ENCODE data around the gene STH.
"Not testable (repeated sequence)": the region's sequence is repeated elsewhere in the genome, so short reads cannot be mapped to it uniquely, and the experiment has no call there.

STH gene, protein sequence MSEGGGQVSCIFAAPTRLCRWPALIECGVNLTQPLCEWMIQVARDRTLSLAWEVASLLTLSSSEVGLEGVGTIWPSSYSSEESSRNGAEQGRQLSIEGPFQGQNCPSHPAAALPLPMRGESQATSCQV

DNA sequence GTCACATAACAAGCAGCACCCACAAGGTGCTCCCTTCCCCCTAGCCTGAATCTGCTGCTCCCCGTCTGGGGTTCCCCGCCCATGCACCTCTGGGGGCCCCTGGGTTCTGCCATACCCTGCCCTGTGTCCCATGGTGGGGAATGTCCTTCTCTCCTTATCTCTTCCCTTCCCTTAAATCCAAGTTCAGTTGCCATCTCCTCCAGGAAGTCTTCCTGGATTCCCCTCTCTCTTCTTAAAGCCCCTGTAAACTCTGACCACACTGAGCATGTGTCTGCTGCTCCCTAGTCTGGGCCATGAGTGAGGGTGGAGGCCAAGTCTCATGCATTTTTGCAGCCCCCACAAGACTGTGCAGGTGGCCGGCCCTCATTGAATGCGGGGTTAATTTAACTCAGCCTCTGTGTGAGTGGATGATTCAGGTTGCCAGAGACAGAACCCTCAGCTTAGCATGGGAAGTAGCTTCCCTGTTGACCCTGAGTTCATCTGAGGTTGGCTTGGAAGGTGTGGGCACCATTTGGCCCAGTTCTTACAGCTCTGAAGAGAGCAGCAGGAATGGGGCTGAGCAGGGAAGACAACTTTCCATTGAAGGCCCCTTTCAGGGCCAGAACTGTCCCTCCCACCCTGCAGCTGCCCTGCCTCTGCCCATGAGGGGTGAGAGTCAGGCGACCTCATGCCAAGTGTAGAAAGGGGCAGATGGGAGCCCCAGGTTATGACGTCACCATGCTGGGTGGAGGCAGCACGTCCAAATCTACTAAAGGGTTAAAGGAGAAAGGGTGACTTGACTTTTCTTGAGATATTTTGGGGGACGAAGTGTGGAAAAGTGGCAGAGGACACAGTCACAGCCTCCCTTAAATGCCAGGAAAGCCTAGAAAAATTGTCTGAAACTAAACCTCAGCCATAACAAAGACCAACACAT, at the start of gene STH:
STH (plus strand) TSS at position 264 of the 913 bp plus-strand sequence; CDS start at position 294, 30 bp downstream.
- no peak for ATAC-seq

DNA sequence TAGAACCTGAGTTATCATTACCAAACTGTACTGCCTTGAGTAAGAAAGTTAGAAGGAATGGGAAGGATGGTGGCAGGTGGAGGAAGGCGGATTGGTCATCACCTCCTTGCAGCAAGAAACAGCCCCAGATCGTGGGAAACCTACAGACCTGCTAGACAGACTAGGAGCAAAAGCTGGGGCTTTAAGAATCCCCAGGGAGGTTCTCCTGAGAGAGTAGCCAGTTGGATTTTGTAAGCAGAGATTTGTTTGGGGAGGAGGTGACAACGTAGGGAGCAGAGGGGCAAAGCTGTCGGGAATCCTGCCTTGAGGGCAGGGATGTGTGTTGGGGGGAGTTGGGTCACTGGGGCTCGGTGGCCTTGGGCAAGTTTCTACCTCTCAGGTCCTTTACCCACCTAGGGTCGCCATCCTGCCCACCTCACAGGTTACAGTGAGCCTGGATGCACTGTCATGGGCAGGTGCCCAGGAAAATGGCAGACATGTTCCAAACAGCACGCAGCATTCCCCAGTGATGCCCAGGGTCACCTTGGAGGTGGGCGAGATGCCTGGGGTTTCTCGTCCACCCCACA, 49.2 kb upstream of the STH start:
- ATAC-seq, result no peak

DNA sequence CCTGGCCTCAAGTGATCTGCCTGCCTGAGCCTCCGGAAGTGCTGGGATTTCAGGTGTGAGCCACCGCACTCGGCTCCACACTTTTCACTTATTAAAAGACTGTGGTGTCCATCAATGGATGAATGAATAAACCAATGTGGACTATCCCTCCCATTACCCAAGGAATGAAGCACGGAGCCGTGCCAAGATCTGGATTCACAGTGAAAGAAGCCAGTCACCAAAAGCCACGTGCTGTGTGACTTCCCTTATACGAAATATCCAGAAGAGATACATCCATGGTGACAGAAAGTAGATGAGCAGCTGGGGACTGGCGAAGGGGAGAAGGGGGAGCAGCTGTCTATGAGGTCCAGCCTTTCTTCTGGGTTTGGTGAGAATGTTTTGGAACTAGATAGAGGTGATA, 48.2 kb upstream of the STH start:
- ATAC-seq, result no peak

DNA sequence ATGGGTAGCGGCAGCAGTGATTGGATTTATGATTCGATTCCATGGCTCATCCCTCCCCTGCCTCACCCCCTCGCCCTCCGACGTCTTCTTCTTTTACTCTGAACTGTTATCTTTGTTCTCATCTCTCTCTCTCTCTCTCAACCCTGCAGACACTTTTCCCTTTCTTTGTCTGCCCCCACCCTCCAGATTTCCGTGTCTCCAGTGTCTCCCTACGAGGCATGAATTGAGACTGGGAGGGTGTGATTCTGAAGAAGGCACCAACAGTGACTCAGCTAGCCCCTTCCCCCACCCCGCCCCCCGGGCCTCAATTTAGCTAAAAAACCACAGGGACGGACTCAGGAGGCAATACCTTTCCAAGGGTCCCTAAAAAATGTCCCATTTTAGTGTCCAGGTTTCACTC, 47.6 kb upstream of the STH start:
- no peak for ATAC-seq

DNA sequence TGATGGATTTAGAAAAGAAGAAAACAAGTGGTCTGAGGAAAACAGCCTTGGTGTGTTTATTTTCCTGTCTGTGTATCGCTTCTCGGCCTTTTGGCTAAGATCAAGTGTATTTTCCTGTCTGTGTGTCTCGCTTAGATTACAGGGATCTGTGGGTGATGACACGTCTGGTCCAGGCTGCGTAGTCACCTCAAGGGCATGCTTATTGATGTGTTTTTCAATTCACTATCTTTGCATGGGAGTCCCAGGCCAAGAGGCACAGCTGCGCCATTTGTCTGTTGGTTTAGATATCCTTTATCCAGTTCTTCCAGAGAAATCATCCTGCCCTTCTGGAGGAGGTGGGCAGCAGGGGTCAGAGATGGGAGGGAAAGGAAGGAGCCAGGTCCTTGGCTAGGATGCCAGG, 47.1 kb upstream of the STH start:
- ATAC-seq, result no peak

DNA sequence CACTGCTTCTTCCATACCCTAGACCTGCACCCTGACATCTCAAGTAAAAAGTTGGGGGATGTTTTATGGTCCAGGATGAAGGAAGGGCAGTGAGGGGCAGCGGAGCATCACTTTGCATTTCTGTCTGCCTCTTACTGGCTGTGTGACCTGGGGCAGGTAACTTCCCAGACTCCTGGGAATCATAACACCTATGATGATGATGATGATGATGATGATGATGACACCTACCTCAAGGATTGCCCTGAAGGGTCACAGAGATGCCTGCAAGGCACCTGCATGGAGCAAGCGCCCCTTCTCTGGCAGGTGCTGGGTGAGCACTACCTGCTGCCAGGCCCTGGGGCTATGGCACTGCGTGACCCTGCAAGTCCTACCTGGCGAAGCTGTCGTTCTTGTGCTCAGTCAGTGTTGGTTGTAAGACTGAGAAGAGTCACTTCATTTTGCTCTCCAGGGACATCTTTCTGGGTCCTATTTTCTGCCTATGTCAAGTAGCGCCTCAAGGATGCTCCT, 46.2 kb upstream of the STH start:
- no peak for ATAC-seq

DNA sequence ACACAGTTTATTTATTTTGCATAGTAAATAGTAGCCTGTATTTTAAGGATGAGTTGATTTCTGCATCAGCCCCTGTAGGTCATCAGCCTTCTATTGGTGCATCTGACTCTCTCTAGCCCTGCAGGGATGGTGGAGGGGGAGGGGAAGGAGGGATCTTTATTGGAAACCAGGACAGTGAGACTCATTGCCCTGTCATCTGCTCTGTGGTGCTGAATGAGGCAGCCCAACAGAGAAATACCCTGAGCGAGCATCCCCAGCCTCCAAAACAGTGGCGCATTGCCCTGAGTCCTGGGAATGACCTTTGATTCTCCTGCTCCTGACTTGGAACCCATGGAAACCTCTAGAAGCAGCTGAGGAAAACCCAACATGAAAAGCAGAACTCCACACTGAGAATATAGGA, 45.5 kb upstream of the STH start:
- no peak for ATAC-seq

DNA sequence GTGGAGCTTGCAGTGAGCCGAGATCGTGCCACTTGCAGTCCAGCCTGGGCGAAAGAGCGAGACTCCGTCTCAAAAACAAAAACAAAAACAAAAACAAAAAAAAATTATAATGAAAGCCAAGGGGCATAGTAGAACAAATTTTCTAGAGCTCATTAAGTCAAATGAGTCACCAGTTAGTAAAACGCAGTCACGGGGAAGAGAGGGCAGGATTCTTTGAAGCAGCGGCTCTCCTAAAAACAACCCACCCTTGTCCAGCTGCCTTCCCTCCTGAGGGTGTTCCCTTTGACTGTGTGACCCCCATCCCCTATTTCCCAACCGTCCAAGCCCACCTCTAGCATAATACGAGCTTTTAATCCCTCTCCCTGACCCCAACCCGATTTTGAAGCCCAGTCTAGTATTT, 44.1 kb upstream of the STH start:
- ATAC-seq, result no peak

DNA sequence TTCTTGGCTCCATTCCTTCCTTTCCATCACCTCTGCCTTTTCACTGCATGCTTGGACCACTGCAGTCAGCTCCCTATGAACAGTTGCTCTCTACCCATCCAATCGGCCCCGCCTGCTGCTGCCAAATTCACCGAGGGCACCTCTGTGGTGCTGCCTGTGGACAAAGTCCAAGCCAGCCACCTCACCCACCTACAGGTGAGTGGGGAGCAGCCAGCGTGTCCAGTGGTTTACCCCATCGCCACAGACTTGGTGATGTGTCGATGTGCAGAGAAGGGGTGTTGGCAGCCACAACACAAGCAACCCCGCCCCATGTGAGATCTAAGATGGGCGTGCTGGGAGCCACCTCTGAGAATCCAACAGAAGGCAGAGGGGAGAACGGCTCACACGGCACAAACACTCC, 43.7 kb upstream of the STH start:
- ATAC-seq, result no peak

DNA sequence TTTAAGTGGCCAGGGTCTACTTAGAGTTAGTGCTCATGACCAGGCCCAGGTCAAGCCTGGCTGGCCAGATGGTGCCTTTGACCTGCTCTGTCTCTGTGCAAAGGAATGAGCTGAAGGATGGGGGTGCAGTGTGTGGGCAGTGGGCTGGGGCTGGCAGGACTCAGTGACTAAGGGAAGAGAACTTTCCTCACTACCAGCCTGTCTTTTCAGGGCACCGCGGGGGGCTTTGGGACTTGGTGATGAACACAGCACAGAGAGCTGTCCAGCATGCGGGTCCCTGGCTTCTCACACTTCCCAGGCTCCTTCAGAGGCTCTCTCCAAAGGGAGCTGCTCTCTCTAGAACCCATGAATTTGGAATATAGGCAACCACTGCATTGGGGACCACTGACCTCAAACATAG, 43.0 kb upstream of the STH start:
- ATAC-seq, result no peak

DNA sequence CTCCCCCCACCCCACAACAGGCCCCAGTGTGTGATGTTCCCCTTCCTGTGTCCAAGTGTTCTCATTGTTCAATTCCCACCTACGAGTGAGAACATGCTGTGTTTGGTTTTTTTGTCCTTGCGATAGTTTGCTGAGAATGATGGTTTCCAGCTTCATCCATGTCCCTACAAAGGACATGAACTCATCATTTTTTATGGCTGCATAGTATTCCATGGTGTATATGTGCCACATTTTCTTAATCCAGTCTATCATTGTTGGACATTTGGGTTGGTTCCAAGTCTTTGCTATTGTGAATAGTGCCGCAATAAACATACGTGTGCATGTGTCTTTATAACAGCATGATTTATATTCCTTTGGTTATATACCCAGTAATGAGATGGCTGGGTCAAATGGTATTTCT, 42.3 kb upstream of the STH start:
- ATAC-seq, result not testable (repeated sequence)

DNA sequence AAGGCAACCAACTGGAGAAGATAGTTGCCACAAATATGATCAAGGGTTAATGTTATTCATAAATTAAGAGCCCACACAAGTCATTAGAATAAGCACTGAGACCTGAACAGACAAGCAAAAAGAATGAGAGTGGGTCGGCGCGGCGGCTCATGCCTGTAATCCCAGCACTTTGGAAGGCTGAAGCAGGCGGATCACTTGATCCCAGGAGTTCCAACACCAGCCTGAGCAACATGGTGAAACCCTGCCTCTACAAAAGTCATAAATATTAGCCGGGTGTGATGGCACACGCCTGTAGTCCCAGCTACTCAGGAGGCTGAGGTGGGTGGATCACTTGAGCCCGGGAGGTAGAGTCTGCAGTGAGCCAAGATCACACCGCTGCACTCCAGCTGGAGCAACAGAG, 40.7 kb upstream of the STH start:
- ATAC-seq, result no peak

DNA sequence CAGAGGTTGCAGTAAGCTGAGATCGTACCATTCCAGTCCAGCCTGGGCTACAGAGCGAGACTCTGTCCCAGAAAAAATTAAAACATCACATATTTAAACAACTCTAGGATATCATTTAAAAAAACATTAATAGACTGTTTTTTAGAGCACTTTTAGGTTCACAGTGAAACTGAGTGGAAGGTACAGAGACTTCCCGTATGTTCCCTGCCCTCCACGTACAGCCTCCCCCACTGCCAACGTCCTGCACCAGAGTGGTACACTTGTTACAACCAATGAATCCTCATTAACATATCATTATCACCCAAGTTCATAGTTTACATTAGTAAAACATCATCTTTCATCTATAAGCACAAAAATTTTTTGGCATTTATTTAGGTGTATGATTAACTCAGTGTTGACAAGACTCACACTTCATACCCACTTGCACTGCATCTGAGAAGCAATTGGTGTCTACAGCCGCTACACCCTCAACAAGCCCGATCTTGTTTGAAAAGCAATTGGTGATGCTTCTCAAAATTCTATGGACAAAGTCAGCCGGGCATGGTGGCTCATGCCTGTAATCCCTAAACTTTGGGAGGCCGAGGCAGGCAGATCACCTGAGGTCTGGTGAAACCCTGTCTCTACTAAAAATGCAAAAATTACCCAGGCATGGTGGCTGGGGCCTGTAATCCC, 39.9 kb upstream of the STH start:
- ATAC-seq, result no peak

DNA sequence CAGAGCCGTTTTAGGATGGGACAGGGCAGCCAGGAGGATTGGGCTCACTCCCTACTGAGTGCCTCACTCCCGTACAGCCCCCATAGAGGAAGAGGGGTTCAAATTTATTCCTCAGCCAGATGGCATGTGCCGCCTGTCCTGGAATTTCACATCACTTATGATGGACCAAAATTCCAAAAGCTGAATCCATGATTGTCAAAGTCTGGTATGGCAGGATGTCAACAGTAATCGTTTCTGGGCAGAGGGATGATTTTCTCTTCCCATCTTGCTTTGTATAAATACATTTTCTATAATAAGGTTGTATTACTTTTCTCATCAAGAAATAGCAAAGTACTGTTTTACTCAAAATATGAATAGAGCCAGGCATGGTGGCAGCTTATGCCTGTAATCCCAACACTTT, 38.7 kb upstream of the STH start:
- no peak for ATAC-seq

DNA sequence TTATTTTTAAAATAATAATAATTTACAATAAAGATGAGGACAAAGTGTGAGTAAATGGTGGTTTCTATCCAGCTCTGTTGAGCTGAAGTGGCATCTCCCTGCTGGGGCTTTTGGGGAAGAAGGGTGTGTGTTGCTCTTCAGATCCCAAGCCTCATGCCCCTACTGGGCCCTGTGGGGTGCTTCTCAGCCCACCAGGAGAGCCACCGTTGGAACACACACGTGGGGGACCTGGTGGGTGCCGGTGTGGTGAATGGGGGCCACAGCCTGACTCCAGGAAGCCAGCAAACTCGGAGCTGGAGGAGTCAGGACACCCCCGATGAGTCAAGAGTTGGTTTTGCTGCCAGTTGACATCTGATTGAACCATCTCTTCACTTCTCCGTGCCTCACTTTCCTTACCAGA, 37.8 kb upstream of the STH start:
- no peak for ATAC-seq

DNA sequence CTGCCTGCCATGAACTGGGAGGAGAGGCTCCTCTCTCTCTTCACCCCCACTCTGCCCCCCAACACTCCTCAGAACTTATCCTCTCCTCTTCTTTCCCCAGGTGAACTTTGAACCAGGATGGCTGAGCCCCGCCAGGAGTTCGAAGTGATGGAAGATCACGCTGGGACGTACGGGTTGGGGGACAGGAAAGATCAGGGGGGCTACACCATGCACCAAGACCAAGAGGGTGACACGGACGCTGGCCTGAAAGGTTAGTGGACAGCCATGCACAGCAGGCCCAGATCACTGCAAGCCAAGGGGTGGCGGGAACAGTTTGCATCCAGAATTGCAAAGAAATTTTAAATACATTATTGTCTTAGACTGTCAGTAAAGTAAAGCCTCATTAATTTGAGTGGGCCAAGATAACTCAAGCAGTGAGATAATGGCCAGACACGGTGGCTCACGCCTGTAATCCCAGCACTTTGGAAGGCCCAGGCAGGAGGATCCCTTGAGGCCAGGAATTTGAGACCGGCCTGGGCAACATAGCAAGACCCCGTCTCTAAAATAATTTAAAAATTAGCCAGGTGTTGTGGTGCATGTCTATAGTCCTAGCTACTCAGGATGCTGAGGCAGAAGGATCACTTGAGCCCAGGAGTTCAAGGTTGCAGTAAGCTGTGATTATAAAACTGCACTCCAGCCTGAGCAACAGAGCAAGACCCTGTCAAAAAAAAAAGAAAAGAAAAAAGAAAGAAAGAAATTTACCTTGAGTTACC, 36.7 kb upstream of the STH start:
- ATAC-seq, result no peak

DNA sequence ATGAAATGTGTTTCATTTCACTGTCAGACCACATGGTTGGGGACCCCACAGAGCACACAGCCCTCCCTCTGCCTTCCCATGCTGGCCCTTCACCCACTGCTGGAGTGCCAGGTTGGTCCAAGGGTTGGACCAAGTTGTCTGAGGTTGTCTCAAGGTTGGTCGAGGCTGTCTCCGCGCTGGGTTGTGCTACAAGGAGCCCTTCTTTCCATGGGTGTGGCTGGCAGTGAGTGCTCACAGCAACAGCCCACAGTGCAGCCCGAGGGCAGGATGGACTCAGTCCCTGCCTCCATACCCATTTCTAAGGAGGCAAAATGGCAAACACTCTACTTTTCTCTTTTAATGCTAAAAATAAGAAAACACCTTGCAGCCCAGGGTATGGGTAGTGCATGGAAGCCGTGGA, 35.8 kb upstream of the STH start:
- ATAC-seq, result no peak

DNA sequence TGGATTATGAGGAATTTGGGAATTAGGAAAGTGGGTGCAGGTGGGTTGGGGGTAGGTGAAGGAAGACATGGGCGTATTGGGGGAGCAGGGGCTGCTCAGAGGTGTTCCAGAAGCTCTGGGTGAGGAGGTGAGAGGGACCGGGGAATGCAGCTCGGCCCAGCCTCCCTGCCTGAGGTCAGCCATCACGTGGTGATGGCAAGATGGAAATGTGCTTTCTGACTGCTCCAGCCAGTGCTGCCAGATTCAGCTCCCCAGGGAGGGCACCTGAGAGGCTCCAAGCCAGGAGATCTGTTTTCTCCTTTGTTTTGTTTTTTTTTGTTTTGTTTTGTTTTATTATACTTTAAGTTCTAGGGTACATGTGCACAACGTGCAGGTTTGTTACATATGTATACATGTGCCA, 35.2 kb upstream of the STH start:
- ATAC-seq, result no peak

DNA sequence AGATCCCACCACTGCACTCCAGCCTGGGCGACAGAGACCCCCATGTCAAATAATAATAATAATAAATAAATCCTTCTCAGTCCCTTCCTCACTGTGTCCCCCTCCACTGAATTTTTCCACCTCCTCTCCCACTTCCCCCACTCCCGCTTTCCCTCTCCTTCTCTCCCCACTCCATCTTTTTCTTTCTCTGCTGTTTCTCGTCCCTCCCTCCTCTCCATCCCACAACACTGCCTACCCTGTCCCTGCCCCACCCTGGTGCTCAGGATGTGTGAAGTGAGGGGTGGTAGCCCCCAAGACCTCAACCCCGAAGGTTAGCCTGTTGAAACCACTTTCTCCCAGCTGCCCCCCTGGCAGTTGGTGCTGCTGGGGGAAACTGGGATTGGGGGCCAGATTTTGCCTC, 34.4 kb upstream of the STH start:
- no peak for ATAC-seq

DNA sequence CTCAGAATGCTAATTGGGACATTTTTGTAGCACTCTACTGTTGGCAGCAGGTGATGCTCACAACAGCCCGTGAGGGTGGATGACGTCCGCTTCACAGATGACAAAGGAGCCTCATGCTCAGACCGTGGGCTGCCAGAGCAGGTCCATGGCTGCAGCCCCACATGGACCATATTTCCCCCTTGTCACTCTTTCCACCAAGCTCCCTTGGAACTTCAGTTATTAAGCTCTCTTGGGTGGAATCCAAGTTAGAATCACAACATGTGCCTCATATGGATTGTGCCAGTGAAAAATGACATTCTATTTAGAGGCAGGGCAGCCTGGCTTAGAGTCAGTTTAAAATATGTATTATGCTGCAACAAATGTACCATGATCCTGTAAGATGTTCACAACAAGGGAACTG, 33.2 kb upstream of the STH start:
- no peak for ATAC-seq

DNA sequence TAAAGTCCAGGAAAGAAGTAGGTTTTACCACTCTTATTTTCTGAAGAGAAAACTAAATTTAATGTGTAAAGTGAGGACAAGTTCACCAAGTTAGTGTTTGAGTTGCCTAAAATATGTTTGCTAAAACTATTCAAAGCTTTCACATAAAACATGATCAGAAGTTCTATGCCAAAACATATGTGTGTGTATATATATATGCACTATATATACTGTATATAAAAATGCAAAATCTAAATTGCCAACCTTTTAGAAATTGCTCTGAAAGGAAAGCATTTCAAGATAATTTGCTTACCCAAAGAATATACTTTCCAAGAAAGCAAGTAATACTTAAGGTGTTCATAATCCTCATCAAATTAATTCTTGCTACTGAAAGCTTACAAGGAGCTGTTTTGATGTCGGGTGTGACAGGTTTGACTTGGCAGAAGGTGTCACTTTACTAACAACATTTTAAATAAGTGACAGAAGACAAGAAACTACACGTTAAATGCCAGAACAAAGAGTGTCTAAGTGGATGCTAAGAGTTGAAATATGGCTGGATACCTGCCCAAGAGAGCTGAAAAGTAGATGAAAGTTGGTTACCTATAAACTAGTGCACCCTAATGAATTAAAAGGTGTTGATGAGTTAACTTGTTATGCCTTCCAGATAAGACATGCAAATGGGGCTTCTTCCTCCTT, 32.3 kb upstream of the STH start:
- no peak for ATAC-seq

DNA sequence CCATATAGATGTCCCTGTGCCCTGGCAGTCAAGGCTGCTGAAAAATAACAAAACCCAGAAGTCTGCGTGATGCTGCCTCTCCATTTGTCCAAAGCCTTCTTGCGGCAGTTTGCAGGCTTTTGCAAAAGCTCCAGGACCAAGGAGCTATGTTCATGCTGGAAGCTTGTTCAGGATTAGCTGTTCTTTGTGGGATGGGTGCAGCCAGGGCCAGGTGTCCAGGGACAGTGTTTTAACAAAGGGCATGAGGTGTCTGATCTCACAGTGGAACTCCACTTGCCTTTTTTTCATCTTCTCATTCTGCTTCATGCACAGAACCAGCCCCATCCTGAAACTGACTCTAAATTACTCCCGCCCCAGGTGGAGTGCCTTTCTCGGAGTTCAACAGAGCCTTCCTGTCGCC, 31.7 kb upstream of the STH start:
- ATAC-seq, result no peak
